Raji (cell line): Measurements from ENCODE around the gene KAZN.

Experiments used
- POLR2A ChIP-seq: IDR thresholded peaks from 2 replicates; pipeline ENCODE4 v1.6.1; 2011; ENCODE audit warnings: low read depth, low read length, control low read depth; ENCODE audit not compliant: insufficient read depth

The KAZN gene

DNA sequence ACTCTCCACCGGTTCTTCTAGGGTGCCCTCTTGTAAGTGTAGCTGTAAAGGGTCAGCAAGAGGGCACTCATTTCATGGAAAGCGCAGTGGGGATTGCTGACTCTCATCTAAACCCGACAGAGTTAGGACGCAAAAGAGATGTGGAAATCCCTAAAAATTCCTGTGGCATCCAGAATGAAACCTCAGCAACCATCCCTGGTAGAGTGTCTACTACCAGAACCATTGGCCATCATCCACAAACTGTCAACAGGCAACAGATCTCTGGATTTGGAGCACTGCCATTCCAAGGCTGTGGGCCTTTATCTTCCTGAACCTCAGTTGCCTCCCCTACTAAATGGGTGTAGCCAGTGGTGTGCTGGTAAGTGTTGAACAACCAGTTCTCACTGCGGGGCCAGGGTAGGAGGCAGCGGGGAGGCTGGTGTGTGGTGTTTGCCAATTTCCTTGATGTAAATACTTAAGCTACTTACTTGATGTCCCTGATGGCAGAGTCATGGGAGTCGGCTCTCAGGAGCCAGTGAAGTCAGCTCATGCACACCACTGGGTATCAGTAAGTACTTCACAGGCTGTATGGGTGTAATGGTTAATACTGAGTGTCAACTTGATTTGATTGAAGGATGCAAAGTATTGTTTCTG is 195.8 kb downstream of the KAZN start:
- TF ChIP-seq POLR2A: no peak

DNA sequence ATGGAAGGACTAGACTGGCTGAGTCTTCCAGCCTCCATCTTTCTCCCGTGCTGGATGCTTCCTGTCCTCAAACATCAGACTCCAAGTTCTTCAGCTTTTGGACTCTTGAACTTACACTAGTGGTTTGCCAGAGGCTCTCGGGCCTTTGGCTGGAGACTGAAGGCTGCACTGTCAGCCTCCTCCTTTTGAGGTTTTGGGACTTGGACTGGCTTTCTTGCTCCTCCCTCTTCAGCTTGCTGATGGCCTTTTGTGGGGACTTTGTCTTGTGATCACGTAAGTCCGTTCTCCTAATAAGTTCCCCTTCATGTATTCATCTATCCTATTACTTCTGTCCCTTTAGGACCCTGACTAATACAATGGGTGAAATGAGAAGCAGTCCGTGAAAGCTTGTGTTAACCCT is 196.4 kb downstream of the KAZN start:
- no peak for TF ChIP-seq POLR2A

DNA sequence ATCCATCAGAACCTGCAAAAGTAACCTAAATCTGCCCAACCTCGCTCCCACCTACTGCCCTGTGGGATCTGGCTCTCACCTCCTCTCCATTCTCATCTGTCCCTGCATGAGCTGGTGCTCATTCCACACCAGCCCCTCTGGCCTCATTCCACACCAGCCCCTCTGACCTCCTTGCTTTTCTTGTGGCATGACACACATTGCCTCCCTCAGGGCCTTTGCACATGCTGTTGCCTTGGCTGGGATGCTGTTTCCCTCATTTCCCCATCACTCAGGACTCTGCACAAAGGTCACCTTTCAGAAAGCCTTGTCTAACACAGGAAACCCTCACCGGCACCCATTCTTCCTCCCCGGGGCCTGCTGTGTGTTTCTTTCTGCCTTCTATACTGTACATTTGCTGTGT is 197.1 kb downstream of the KAZN start:
- TF ChIP-seq POLR2A: no peak

DNA sequence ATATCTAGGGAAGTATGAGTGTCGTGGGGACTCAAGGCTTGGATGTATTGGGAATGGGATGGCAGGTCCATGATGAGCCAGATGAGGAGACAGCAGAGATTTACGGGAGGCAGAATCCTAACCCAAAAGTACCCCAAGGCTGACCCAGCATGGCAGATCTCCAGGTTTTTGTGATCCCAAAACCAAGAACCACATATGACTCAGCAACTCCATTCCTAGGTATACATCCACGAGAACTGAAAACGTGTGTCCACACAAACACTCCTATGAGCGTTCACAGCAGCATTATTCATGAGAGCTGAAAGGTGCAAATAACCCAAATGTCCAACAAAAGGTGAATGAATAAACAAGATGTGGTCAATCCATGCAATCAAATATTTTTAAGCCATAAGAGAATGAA is 201.5 kb downstream of the KAZN start:
- no peak for TF ChIP-seq POLR2A

DNA sequence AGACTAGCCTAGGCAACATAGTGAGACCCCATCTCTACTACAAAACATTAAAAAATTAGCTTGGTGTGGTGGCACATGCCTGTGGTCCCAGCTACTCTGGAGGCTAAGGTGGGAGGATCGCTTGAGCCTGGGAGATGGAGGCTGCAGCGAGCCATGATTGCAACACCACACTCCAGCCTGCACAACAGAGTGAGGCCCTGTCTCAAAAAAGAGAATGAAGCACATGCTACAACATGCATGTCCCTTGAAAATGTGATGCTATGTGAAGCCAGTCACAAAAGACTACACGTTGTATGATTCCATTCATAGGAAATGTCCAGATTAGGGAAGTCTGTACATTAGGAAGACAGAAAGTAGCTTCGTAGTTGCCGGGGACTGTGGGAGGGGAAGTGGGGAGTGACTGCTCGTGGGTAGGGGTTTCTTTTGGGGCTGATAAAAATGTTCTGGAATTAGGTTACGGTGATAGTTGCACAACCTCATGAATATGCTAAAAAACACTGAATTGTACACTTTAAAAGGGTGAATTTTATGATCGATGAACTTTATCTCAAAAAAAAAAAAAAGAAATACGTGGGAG is 202.1 kb downstream of the KAZN start:
- TF ChIP-seq POLR2A: no peak

DNA sequence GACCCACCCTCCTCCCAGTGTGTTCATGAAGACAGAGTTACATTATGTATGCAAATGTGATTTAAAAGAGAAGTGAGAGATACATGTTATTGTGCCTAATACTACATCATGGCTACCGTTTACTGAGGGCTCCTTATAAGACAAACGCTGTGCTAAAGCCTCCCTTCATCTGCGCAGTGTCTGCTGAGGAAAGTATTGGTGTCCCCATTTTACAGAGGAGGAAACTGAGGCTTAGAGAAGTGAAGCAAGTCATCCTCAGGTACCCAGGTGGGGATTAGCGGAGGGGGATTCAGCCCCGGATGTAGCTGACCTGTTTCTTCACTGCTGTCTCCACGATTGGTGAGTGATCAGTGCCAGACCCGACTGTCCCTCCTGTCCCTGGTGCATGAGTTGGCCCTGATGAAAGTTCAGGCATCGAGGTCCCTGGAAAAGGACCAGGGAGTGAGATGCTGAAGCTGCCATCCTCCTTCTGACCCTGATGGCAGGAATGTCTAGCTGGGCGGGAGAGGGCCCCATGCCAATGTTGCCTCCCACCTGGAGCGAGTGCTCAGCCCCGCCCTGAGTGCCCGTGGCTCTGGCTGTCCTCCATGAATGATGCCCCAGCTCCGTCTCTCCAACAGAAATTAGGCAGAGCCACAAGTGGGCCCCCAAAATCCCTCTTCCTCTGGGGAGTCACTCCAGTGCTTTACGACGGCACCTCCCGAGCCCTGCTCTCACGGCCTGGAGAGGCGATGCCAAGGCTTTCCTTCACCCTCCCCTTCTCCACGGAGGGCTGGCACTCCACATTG is 204.7 kb downstream of the KAZN start:
- no peak for TF ChIP-seq POLR2A

DNA sequence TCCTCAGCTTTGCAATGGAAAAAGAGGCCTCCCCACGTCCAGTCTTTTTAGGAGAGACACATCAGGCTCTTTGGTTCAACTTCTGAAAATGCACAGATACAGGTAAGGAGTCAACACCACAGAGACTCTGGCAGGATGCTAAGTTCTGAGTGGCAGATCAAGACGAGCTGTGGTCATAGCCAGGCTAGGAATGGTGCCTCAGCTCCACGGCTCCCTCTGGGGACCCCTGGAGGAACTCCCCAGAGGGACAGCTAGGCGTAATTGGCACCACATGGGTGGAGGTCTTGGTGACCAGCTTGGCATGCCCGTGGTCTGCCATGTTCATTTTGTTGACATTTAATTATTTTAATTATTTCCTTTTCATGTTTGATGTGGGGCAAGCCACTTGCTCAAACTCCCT is 206.1 kb downstream of the KAZN start:
- TF ChIP-seq POLR2A: no peak

DNA sequence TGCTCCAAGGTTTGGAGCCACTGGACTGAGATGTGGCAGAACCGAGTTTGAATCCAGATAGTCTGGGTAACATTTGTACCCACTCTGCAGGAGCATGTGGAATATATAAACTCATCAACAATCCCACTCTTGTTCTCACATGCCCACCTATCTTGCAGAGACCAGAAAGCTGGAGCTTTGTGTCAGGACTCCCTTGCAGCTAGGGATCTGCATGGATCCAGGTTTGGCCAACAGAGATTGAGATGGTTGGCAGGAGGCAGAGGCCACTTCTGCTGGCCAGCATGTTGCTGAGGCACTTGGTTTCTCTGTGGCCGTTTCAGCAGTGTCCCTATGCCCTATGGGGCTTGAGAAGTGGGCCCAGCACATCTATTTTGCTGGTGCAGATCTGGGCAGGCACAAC is 208.3 kb downstream of the KAZN start:
- no peak for TF ChIP-seq POLR2A

DNA sequence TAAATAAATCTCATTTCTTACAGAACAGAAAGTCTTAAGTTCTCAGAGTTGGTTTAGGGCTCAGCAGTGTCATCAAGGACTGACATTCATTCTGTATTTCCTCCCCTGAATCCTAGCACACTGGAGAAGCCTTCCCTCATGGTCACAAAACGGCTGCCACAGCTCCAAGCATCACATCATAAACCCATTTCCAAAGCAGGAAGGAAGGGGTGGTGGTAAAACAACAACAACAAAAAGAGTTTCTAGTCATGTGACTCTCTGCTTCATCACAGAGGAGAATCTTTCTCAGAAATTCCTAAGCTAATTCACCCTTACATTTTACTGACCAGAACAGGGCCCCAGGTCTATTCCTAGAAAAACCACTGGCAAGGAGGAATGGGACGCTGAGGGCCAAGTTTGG is 210.3 kb downstream of the KAZN start:
- no peak for TF ChIP-seq POLR2A

DNA sequence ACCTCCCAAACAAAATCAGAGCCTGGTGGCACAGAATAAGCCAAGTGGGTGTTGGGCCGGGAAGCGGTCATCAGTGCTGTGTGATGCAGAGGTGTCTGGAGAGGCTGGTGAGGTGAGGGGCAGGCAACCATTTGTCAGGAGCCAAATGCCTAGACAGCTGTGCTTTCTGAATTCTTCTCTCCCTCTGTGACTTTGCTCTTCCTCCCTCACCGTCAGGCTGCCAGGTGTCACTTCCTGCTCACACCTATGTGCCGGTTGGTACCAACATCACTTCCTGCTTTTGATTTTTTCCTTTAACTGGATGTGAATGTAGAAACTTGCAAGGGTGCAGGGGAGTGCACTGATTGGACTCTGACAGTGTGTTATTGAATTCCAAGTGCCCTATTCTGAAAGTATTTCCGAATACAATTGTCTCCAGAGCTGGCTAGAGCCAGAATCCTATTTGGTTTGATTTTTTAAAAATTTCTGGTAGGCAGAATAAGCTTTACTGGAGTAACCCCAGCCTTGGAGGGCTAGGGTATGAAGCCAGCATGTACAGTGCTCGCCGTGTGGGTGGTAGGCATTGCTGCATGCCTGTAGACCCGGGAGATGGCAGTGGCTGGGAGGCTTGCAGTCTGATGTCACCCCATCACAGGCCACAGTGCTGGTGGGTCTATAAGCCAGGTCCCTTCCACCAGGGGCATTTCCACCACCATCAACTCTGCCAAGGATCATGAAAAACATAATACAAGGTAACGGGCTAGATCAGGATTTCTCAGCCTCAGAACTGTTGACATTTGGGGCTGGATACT is 210.9 kb downstream of the KAZN start:
- TF ChIP-seq POLR2A: no peak

DNA sequence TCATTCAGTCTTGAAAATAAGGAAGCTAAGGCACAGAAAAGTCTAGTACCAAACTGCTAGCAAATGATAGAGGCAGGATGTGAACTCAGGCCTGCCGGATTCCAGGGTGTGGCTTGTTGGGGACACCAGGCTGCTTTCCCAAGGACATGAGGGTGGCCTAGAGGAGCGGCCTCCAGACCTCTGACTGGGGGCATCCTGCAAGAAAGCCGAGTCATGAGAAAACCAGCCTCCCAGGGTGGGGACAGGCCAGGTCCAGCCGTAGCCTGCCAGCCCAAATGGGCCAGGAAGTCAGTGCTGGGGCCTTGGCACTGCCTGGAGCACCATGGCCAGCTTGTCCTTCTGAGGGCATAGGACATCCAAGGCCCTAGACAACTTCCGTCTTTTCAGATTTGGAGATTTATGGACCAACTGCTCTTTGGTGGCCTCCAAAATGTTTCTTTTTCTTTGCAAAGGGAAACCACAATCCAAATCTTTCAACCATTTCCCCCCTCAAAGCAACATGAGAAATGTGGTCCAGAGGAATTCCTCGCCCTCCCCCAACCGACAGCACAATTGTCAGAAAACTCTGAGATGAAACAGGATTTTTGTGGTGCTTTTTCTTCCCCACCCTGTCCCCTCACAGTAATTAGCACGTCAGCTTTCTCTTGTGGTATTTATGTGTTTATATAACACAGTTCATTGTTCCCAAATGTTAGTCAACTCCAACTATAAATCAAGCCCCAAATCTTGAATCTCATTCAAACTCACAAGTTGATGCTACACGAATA is 212.3 kb downstream of the KAZN start:
- TF ChIP-seq POLR2A: no peak

DNA sequence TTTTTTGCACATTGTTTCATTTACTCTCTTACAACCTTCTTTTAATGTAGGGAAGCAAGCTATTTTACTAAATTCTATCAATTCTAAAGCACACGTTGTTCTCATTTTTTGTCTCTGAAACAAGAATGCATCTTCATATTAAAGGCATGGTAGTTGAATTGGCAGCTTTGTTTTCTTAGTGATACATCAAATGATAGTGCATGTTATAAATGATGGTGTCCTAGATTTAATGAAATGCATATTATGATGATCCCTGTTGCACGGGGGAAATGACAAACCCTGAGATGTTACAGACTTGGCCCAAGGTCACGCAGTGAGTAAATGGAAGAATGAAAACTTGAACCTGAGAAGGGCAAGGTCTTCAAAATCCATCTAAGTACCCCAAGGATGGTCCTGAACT is 213.1 kb downstream of the KAZN start:
- TF ChIP-seq POLR2A: no peak

DNA sequence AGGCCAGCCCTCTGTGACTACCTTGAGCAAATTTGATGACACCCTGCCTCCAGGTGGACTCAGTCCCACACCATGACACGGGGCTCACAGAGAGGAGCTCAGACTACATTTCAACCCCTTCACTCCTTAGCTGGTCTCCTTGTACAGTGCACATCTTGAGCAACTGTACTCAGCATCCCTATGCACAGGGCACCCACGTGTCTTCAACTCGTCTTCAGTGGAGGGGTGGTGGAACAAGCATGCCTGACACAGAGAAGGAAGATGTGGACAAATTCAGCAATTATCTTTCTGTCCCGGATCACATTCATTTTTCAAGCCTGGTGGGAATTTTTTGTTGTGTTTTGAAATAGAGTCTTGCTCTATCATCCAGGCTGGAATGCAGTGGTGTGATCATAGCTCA is 213.7 kb downstream of the KAZN start:
- no peak for TF ChIP-seq POLR2A

DNA sequence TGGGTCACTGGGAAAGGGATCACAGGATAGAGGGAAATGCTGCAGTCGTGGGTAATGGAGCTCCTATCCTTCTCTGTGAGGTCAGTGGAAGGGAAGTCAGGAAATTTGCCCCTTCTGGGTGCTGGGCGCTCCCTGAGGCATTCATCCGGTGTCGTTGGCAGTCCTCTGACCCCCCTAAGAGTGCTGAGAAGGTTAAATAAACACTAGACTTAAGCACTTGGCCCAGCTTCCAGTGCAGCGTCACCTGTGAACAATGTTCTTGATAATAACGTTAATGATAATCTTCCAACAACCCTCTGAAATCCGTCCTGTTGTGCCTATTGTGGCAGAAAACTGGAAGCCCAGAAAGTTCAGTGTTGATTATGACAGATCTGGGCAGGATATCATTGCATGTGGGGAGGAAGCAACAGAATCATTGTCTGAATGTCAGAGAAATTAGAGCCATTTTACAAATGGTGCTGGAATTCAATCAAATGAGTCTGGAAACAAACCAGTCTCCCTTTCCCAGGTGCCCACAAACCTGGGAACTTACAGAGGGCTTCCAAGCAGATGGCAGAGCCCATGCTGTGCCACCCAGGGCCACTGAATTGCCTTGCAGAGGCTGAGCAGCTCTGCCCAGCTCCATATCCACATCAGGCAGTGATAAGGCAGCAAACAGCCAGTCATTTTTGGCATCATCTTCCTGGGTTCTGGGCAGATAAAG is 216.8 kb downstream of the KAZN start:
- no peak for TF ChIP-seq POLR2A
